Activated CD4-positive, alpha-beta T cell treated with anti-CD3 and anti-CD28 coated beads, Interleukin-2, amount 50 U/mL, for 24 hours (primary cell): ENCODE data around the gene F8.
"Not testable (repeated sequence)": the region's sequence is repeated elsewhere in the genome, so short reads cannot be mapped to it uniquely, and the experiment has no call there.

Experiments
- DNase-seq, 2 donors: peaks; one replicate each; pipeline ENCODE4 v3.0.0-alpha.2; 2020; ENCODE audit warnings: low read depth in 1 of 2, low spot score in 1 of 2

Gene F8

GRCh38 chrX:154817048-154817618, 205.4 kb downstream of the F8 start:
- DNase-seq: not testable (repeated sequence)

GRCh38 chrX:154816326-154816898, 206.1 kb downstream of the F8 start:
- not testable (repeated sequence) for DNase-seq

- DNase-seq: no peak
Measured at GRCh38 chrX:154815274-154815818, 207.2 kb downstream of the F8 start.

- no peak for DNase-seq
Measured at GRCh38 chrX:154813801-154814200, 208.7 kb downstream of the F8 start.

- no peak for DNase-seq
Measured at GRCh38 chrX:154812341-154813101, 210.0 kb downstream of the F8 start.

GRCh38 chrX:154809939-154810665, 212.4 kb downstream of the F8 start:
- DNase-seq: no peak

- DNase-seq: no peak
Measured at GRCh38 chrX:154806837-154807501, 215.6 kb downstream of the F8 start.

- DNase-seq: no peak
Measured at GRCh38 chrX:154805696-154806091, 216.8 kb downstream of the F8 start.

- DNase-seq: peak; percentile 36 to 50
Measured at GRCh38 chrX:154804957-154805695, 217.4 kb downstream of the F8 start, which contains the start of gene MPP1. TSS of gene MPP1 (minus strand) at chrX:154805485. CDS start at chrX:154805373, 112 bp downstream.

GRCh38 chrX:154804261-154804956, 218.1 kb downstream of the F8 start:
- no peak for DNase-seq

- DNase-seq: no peak
Measured at GRCh38 chrX:154802947-154803346, 219.6 kb downstream of the F8 start.

- no peak for DNase-seq
Measured at GRCh38 chrX:154800478-154801210, 221.9 kb downstream of the F8 start.

- no peak for DNase-seq
Measured at GRCh38 chrX:154799556-154800348, 222.8 kb downstream of the F8 start.

- DNase-seq: no peak
Measured at GRCh38 chrX:154797006-154797405, 225.5 kb downstream of the F8 start.

- DNase-seq: no peak
Measured at GRCh38 chrX:154795016-154795415, 227.5 kb downstream of the F8 start.

GRCh38 chrX:154793084-154793795, 229.3 kb downstream of the F8 start:
- no peak for DNase-seq

GRCh38 chrX:154791939-154792338, 230.6 kb downstream of the F8 start:
- DNase-seq: no peak
